ENCODE data around the gene DUXA. TPM values are rescaled to one million over a fixed set of nuclear protein-coding genes. Genes with fewer than 3 reads are reported as not detected.
A peak's percentile ranks its signal among the peaks of the same experiment; 100 is the strongest.

The DUXA gene
- total RNA-seq, 6 donors from 2014 or later, result not detected

DNA sequence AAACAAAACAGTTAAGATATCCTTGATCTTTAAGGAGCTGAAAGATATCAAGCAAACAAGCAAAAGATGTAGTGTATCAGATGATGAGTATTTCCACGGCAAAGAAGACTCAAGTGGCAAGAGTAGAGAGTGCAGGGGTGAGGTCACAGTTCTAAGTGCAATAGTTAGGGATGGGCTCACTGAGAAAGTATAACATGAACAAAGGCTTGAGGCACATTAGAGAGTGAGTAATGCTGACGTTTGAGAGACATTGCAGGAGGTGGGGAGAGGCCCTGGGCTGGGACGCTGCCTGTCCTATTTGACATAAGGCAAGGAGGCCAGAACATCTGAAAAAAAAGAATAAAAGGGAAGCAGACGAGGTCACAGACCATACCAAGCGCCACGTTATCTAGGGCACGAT lies 1.4 kb downstream of the DUXA start:
- Histone ChIP-seq H3K27ac (no peak overlapping the region), H3K27me3 (no peaks in the 10 kb centered on the region), H3K4me1 (no peaks in the 10 kb centered on the region), H3K36me3 (no peaks in the 10 kb centered on the region), H3K4me3 (no peak overlapping the region), H3K9me3 (peaks cover 0 to 7% (median 0%) of the 10 kb centered on the region in 4 donors)
- TF ChIP-seq POLR2AphosphoS5 (IDR thresholded peaks at IDR 0.05), result no peak
- no peak for TF ChIP-seq POLR2A (IDR thresholded peaks at IDR 0.05)
- no peak for TF ChIP-seq EP300 (IDR thresholded peaks at IDR 0.05)
- TF ChIP-seq, protein P1, sequence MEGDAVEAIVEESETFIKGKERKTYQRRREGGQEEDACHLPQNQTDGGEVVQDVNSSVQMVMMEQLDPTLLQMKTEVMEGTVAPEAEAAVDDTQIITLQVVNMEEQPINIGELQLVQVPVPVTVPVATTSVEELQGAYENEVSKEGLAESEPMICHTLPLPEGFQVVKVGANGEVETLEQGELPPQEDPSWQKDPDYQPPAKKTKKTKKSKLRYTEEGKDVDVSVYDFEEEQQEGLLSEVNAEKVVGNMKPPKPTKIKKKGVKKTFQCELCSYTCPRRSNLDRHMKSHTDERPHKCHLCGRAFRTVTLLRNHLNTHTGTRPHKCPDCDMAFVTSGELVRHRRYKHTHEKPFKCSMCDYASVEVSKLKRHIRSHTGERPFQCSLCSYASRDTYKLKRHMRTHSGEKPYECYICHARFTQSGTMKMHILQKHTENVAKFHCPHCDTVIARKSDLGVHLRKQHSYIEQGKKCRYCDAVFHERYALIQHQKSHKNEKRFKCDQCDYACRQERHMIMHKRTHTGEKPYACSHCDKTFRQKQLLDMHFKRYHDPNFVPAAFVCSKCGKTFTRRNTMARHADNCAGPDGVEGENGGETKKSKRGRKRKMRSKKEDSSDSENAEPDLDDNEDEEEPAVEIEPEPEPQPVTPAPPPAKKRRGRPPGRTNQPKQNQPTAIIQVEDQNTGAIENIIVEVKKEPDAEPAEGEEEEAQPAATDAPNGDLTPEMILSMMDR (IDR thresholded peaks at IDR 0.05), result no peak
- ATAC-seq (ENCODE audit: low FRiP score in 2 of 2) (peak in 1 of 2 donors; percentile 31), DNase-seq (no peak)
- WGBS, 2 donors, result 68 to 70% methylated on average over 7 of the region's 7 CpGs

DNA sequence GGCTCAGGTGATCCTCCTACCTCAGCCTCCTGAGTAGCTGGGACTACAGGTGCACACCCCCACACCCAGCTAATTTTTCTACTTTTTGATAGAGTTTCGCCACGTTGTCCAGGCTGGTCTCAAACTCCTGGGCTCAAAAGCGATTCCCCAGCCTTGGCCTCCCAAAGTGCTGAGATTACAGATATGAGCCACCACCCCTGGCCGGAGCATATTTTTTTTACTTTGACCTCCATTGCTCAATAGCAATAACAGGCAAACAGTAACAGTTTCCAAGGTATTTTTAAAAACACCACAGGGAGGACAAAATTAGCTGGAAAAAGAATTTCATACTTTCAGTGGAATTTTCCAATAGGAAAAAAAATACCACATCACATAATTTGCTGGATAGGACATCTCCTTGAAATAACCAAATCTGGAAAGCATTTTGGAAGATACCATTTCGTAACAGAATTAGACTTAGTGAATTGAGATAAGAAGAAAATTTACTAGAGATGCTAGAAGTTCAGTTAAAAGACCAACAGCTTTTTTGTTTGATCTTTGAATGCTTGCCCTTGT lies 5.2 kb downstream of the DUXA start:
- no peaks in the 10 kb centered on the region for H3K36me3 ChIP-seq
- H3K27ac ChIP-seq, result peak overlapping the region in 1 of 4 donors; percentile 14
- no peaks in the 10 kb centered on the region for H3K27me3 ChIP-seq
- peaks cover 0 to 8% (median 0%) of the 10 kb centered on the region in 4 donors for H3K9me3 ChIP-seq
- no peak for DNase-seq
- no peak overlapping the region for H3K4me3 ChIP-seq
- WGBS, 2 donors, result 66 to 81% methylated on average over 5 of the region's 5 CpGs
- ATAC-seq (ENCODE audit: low FRiP score in 2 of 2), result peak in 1 of 2 donors; percentile 83
- H3K4me1 ChIP-seq, result no peaks in the 10 kb centered on the region
- TF ChIP-seq, protein P1 (IDR thresholded peaks at IDR 0.05), result no peak
- TF ChIP-seq EP300 (IDR thresholded peaks at IDR 0.05) (no peak), POLR2AphosphoS5 (IDR thresholded peaks at IDR 0.05) (no peak)

DNA sequence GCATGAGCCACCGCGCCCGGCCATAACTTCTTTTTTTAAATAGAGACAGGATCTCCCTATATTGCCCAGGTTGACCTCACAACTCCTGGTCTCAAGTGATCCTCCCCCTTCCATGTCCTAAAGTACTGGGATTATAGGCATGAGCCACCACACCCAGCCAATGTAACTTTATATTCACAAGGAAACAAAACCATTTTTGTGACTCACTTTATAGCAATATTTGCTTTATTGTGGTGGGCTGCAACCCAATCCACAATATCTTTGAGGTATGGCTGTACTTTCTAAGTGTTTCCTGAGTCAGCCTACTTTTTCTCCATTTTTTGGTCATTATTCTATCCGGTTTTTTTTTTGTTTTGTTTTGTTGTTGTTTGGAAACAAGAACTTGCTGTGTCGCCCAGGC lies 14.4 kb downstream of the DUXA start:
- WGBS, 2 donors, result 79 to 83% methylated on average over 5 of the region's 5 CpGs
- TF ChIP-seq POLR2AphosphoS5 (IDR thresholded peaks at IDR 0.05), result no peak
- TF ChIP-seq, protein P1 (IDR thresholded peaks at IDR 0.05), result no peak
- TF ChIP-seq EP300 (IDR thresholded peaks at IDR 0.05), result no peak
- TF ChIP-seq POLR2A (IDR thresholded peaks at IDR 0.05), result no peak
- no peaks in the 10 kb centered on the region for H3K36me3 ChIP-seq
- H3K4me1 ChIP-seq, result no peaks in the 10 kb centered on the region
- no peak overlapping the region for H3K4me3 ChIP-seq
- no peak for ATAC-seq (ENCODE audit: low FRiP score in 2 of 2)
- no peak for DNase-seq
- peaks cover 0 to 3% (median 0%) of the 10 kb centered on the region in 4 donors for H3K9me3 ChIP-seq
- H3K27me3 ChIP-seq, result no peaks in the 10 kb centered on the region
- no peak overlapping the region for H3K27ac ChIP-seq

DNA sequence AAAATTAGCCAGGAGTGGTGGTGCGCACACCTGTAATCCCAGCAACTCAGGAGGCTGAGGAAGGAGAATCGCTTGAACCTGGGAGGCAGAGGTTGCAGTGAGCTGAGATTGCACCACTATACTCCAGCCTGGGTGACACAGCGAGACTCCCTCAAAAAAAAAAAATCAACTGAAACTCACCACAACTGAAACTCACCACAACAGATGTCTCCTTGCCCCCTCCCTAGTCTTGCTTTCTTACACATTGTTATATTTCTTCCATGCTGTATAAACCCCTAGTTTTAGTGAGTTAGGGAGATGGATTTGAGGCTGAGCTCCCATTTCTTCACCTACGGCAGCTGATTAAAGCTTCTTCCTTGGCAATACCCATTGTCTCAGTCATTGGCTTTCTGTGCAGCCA lies 25.6 kb downstream of the DUXA start:
- ATAC-seq (ENCODE audit: low FRiP score in 2 of 2), result no peak

More for the DNA sequence above, 25.6 kb downstream of the DUXA start:
- WGBS, 2 donors, result 94 to 95% methylated on average over 4 of the region's 4 CpGs
- H3K27me3 ChIP-seq, result no peaks in the 10 kb centered on the region
- H3K4me3 ChIP-seq, result no peak overlapping the region
- H3K27ac ChIP-seq, result no peak overlapping the region
- no peaks in the 10 kb centered on the region for H3K36me3 ChIP-seq
- H3K4me1 ChIP-seq, result no peaks in the 10 kb centered on the region
- no peak for TF ChIP-seq EP300 (IDR thresholded peaks at IDR 0.05)
- TF ChIP-seq, protein P1 (IDR thresholded peaks at IDR 0.05), result no peak
- no peak for TF ChIP-seq POLR2AphosphoS5 (IDR thresholded peaks at IDR 0.05)
- no peak for TF ChIP-seq POLR2A (IDR thresholded peaks at IDR 0.05)
- DNase-seq, result no peak
- H3K9me3 ChIP-seq, result peaks cover 0 to 11% (median 2%) of the 10 kb centered on the region in 4 donors
